GM21619 (cell line): Measurements from ENCODE around the gene ARIH2.
"Not testable (repeated sequence)": the region's sequence is repeated elsewhere in the genome, so short reads cannot be mapped to it uniquely, and the experiment has no call there.

ENCODE experiments used
- ATAC-seq: cut with Tn5 transposase; IDR thresholded peaks from one replicate; pipeline ENCODE4 v1.9.1; 2021; ENCODE audit not compliant: unreplicated experiment

ARIH2 gene

DNA sequence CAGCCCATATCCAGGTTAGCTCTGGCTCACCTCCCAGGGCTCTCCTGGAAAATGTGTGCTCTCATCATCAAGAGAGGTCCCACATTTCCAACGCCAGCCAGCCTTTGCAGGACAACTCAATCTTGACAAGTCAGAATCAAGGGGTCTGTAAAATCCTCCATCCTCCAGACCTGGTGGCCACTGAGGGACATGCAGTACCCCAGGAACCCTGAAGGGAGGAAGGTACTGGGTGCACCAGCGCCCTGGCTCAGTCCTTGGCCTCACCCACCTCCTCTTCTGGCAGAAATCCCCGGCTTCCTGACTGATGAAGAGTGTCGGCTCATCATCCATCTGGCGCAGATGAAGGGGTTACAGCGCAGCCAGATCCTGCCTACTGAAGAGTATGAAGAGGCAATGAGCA is 82.5 kb downstream of the ARIH2 start:
- no peak for ATAC-seq

DNA sequence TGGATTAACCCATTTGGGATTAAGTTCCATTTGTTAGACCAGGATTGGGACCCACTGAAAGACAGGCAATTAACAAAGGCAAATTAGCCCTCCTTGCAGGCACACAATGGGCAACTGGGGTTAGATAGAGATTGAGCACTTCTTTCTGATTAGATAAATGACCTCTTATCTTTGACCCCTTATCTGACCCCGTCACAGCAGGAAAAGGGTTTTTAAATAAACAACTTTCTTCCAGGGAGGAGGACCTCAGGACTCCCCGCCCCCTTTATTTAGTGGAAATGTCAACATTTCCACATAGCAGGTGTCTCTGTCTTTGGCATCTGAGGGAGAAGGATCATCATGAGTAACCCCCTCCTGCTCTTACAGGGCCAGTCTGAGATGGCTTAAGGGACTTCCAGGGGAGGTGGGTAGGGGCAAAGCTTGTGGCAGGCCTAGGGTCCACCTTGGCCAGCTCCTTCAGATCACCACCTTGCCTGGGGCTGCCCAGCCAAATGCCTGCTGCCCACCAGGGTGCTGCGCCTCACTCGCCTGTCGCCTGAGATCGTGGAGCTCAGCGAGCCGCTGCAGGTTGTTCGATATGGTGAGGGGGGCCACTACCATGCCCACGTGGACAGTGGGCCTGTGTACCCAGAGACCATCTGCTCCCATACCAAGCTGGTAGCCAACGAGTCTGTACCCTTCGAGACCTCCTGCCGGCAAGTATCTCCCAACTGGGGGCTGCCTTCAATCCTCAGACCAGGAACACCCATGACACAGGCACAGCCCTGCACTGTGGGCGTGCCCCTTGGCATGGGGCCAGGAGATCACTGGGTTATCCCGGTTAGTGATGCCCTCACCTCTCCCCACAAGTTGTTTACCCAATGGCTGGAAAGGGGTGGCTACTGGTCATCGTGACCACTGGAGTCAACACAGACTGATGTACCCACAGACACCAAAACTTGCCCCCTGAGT is 86.0 kb downstream of the ARIH2 start:
- ATAC-seq, result no peak

GRCh38 chr3:49005303-49005680 is 86.7 kb downstream of the ARIH2 start:
- no peak for ATAC-seq

GRCh38 chr3:49005998-49006397 is 87.4 kb downstream of the ARIH2 start:
- no peak for ATAC-seq

DNA sequence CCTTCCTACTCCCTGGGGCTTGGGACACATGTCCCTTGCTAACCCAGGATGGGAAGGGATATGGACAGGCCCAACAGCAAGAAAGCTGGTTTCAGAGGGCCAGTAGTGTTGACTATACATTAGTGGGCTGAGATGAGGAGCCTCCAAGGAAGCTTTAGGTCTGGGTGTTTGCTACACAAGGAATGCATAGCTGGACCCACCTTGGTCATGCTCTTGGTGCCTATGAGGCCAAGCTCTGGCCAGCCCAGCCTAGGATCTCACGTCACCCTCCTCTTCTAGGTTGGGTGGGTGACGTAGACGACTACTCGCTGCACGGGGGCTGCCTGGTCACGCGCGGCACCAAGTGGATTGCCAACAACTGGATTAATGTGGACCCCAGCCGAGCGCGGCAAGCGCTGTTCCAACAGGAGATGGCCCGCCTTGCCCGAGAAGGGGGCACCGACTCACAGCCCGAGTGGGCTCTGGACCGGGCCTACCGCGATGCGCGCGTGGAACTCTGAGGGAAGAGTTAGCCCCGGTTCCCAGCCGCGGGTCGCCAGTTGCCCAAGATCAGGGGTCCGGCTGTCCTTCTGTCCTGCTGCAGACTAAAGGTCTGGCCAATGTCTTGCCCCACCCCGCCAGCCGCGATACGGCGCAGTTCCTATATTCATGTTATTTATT is 87.9 kb downstream of the ARIH2 start:
- peak; percentile 6 for ATAC-seq

DNA sequence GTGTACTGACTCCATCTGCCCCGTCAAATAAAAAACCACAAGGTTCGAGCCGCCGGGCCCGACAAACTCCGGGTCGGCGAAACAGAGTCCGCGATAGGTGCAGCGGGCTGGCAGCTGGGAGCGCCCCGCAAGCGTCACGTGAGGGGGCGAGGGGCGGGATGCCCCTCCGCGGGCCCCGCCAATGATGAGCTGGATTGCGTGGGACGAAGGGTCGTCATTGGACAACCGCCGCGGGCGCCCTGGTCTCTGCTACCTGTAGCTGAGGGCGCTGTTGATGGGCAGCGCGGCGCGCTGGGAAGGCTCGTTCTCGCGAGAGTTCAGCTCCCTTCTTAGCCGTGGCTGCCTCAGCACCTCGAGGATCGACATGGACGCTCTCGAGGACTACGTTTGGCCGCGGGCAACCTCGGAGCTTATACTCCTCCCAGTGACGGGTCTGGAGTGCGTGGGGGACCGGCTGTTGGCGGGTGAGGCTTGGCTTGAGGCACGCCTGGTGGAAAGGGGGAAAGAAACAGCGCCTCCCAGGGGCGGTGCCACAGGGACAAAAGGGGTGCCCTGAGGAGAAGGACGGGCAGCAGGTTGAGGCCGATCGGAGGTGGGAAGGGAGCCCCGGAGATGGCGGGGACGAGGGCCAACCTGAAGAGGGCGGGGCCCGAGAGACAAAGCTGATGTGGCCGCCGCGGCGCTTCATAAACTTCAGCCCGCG is 88.6 kb downstream of the ARIH2 start, which contains the start of gene WDR6:
Gene WDR6 (plus strand): TSS at position 324 of the 703 bp plus-strand sequence. CDS start 41 bp downstream, at position 365.
- peak; percentile 76 for ATAC-seq

DNA sequence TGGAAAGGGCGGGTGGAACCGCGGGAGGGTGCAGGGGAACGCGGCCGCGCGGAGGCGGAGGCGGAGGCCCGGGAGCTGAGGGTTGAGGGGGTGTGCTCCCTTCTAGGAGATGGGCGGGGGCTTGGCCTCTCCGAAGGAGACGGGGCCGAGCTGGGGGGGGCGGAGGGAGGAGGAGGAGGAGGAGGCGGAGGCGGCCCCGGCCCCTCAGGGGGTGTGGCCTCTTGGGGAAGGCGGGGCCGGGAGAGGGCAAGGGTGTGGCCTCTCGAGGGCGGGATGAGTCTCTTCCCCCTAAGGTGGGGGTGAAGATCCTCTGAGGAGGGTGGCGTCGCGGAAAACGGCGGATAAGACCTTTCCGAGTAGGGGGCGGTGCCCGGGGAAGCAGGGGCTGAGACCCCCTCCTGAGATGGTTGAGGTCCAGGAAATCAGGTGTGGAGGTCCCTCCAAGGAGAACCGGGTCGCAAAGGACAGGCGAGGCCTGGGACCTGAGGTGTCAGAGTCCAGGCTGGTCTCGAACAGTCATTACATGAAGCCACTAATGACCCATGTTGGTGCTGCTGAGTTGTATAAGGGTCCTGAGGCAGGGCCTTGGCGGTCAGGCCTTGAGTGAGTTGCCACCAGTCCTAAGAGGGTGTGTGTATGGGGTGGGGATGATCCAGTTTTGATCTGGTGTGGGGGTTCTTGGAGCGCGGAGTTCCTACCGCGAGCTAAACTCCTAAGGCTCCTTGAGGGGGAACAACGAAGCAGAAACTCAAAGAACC is 89.3 kb downstream of the ARIH2 start:
- ATAC-seq, result peak; percentile 30

- ATAC-seq, result not testable (repeated sequence)
Measured at GRCh38 chr3:49008627-49009026, 90.0 kb downstream of the ARIH2 start.

DNA sequence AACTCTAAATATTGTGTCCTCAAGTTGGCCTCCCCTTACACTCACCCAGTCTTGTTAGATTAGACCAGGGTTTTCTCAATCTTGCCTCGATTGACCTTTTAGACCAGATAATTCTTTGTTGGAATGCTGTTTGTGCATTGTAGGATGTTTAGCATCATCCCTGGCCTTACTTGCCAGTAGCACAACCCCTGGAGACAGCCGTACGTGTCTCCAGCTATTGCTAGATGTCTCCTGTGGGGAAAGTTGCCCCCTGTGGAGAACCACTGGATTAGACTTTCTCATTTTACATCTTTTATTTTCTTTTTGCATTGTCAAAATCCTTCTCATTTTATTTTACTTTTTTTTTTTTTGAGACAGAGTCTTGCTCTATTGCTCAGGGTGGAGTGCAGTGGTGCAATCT is 90.8 kb downstream of the ARIH2 start:
- ATAC-seq, result no peak

- no peak for ATAC-seq
Measured at GRCh38 chr3:49012441-49013017, 93.9 kb downstream of the ARIH2 start.

DNA sequence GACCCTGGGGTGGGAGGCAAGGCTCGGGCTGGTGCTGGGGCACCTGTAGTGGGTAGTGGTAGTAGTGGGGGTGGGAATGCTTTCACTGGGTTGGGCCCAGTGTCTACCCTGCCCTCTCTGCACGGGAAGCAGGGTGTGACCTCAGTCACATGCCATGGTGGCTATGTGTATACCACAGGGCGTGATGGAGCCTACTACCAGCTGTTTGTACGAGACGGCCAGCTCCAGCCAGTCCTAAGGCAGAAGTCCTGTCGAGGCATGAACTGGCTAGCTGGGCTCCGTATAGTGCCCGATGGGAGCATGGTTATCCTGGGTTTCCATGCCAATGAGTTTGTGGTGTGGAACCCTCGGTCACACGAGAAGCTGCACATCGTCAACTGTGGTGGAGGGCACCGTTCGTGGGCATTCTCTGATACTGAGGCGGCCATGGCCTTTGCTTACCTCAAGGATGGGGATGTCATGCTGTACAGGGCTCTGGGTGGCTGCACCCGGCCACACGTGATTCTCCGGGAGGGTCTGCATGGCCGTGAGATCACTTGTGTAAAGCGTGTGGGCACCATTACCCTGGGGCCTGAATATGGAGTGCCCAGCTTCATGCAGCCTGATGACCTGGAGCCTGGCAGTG is 94.6 kb downstream of the ARIH2 start:
- no peak for ATAC-seq

DNA sequence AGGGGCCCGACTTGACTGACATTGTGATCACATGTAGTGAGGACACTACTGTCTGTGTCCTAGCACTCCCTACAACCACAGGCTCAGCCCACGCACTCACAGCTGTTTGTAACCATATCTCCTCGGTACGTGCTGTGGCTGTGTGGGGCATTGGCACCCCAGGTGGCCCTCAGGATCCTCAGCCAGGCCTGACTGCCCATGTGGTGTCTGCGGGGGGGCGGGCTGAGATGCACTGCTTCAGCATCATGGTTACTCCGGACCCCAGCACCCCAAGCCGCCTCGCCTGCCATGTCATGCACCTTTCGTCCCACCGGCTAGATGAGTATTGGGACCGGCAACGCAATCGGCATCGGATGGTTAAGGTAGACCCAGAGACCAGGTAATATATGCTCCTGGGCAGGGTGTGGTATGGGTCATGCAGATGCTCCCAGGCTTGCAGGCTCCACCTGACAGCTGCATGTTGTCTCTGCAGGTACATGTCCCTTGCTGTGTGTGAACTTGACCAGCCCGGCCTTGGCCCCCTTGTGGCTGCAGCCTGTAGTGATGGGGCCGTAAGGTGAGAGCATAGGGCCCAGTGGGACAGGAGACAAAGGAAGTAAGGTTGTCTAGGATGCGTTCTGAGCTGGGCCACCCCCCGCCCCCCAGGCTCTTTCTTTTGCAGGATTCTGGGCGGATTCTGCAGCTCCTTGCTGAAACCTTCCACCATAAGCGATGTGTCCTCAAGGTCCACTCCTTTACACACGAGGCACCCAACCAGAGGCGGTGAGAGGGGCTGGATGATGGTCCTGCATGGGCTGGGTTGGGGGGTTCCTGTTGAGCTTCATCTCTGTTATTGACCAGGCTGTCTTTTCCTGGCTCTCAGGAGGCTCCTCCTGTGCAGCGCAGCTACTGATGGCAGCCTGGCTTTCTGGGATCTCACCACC is 95.4 kb downstream of the ARIH2 start:
- ATAC-seq, result no peak

DNA sequence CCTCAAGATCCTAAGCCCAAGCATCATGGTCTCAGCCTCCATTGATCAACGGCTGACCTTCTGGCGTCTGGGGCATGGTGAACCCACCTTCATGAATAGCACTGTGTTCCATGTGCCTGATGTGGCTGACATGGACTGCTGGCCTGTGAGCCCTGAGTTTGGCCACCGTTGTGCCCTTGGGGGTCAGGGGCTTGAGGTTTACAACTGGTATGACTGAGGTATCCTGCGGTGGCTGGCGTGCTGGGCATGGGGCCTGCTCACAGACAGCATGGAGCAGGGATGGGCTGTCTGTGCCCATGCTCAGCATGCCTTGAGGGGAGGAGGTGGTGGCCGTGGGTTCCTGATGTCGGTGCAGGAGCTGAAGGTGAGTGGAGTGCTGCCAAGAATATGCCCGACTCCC is 96.4 kb downstream of the ARIH2 start:
- ATAC-seq, result no peak

DNA sequence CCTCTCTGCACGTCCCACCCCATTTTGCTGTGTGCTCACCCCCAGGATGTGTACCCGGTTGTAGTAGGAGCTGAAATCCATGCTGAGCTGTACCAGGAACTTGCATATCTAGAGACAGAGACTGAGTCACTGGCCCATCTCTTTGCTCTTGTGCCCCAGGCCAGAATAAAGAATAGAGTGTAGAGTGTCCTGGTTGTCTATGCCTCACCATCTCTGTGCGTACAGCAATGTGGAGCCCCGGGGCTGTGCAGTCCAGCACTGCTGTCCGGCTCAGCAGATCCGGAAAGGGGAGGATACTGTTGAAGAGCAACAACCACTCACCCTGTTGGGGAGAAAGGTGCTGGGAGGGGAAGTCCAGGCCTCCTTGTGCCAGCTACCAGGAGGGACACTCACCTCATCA is 97.1 kb downstream of the ARIH2 start:
- ATAC-seq, result no peak

DNA sequence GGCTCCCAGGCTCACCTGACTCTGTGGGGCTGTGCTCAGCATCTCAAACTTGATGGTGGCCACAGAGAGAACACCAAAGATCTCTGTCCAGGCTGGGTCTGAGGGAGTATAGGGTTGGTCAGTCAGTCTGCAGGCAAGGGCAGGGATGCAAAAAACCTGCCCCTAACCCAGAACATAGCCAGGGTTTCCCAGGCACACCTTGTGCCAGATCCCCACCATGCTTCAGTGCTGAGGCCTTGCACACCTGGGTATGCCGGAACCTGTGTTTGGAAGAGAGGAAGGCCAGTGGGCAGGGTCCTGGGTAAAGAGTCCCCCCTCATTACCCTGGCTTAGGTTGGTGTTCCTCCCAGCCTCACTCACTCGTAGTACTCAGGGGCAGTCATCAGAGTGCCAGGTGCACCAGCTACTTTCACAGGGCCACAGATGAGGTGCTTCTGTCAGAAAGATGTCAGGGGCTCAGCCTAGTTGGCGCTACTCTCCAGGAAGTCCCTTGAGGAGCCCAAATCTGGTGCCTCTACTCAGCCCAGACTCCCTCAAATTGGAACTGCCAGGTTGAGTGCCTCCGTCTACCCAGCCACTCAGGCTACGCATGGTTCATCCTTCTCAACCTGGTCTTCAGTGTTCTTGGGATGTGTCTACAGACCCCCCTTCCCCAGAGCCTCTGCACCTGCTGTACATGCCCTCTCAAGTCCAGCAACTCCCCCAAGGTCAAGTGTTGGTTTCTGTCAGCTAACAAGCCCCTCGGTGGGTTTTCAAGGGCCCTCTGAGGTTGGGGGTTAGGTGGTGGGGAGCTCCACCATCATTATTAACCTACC is 98.0 kb downstream of the ARIH2 start:
- ATAC-seq, result no peak

GRCh38 chr3:49017229-49017970 is 98.8 kb downstream of the ARIH2 start:
- no peak for ATAC-seq

DNA sequence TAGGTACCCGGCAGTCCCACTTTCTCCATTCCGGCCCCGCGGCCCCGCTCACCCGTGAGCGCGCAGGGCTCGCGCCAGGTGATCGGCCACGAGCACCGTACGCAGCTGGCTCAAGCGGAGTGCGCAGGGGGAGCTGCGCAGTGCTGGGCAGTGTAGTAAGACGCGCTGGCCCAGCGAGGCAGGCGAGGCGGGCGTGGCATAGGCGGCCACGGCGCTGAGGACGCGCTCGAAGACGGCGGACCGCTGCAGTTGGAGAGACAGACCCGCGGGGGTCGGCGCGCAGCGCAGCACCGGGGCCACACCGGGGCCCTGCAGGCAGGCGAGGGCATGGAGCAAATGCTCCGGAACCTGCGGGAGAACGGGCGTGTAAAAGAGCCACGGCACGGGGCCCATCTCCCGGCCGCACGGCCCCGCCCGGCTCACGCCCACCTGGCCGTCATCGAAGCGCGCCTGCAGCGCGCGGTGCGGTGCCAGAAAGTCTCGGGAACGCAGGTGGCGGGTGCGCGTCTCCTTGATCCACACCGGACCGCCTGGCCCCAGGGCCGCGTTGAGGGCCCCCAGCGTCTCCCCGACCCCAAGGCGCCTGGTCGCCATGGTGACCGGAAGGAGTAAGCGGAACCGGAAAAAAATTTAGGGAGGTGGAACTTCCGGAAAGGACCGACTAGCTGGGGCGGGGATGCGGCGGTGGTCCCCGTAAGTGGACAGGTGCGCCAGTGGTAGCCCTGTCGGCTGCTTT is 99.5 kb downstream of the ARIH2 start, which contains the start of gene DALRD3:
Gene DALRD3 (minus strand): TSS at position 610 of the 736 bp plus-strand sequence. CDS start 16 bp downstream, at position 594.
- no peak for ATAC-seq
